WTC11 (cell line): ENCODE measurements around the gene GP2.

Source experiments
- CREM ChIP-seq: sonication (generic); formaldehyde crosslinking; IDR thresholded peaks from 2 replicates; pipeline ENCODE4 v1.8.1; 2022; ENCODE audit warnings: mild to moderate bottlenecking, missing genetic modification reagents, moderate library complexity
- TF ChIP-seq, protein P1 (sequence below): fragments of 200-600 bp; IDR thresholded peaks from 2 replicates; pipeline ENCODE4 v1.8.0; 2022; ENCODE audit warnings: antibody characterized with exemption
- TF ChIP-seq, protein P2 (sequence below): sonication (generic); formaldehyde crosslinking; IDR thresholded peaks from 2 replicates; pipeline ENCODE4 v1.8.1; 2022; ENCODE audit warnings: low read depth, missing genetic modification reagents, borderline replicate concordance
- TF ChIP-seq, protein P3 (sequence below): sonication (generic); formaldehyde crosslinking; IDR thresholded peaks from 2 replicates; pipeline ENCODE4 v1.8.1; 2023; ENCODE audit warnings: mild to moderate bottlenecking, moderate library complexity, missing genetic modification reagents

DNA sequence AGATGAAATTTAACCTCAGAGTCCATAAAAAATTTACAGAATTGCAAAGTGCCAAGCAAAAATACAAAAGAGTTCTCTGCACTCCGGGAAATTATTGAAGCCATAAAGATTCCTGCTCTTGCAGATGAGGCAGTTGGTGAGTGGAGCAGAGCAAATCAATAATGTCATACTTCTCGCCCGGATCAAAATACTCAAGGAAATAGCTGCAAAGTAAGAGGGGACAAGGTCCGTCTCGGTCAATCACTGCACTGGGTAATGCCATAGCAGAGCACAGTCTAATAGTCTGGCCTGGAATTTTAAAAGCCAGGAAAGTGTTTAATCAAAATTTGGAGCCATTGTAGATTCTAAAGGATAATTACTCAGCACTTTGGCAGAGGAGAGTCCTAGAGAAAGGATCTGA, 58.9 kb downstream of the GP2 start:
- TF ChIP-seq, protein P1, sequence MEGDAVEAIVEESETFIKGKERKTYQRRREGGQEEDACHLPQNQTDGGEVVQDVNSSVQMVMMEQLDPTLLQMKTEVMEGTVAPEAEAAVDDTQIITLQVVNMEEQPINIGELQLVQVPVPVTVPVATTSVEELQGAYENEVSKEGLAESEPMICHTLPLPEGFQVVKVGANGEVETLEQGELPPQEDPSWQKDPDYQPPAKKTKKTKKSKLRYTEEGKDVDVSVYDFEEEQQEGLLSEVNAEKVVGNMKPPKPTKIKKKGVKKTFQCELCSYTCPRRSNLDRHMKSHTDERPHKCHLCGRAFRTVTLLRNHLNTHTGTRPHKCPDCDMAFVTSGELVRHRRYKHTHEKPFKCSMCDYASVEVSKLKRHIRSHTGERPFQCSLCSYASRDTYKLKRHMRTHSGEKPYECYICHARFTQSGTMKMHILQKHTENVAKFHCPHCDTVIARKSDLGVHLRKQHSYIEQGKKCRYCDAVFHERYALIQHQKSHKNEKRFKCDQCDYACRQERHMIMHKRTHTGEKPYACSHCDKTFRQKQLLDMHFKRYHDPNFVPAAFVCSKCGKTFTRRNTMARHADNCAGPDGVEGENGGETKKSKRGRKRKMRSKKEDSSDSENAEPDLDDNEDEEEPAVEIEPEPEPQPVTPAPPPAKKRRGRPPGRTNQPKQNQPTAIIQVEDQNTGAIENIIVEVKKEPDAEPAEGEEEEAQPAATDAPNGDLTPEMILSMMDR = no peak
- TF ChIP-seq, protein P2, sequence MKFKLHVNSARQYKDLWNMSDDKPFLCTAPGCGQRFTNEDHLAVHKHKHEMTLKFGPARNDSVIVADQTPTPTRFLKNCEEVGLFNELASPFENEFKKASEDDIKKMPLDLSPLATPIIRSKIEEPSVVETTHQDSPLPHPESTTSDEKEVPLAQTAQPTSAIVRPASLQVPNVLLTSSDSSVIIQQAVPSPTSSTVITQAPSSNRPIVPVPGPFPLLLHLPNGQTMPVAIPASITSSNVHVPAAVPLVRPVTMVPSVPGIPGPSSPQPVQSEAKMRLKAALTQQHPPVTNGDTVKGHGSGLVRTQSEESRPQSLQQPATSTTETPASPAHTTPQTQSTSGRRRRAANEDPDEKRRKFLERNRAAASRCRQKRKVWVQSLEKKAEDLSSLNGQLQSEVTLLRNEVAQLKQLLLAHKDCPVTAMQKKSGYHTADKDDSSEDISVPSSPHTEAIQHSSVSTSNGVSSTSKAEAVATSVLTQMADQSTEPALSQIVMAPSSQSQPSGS (CRISPR knock-in tag) = no peak
- TF ChIP-seq CREM (CRISPR knock-in tag) = no peak
- TF ChIP-seq, protein P3, sequence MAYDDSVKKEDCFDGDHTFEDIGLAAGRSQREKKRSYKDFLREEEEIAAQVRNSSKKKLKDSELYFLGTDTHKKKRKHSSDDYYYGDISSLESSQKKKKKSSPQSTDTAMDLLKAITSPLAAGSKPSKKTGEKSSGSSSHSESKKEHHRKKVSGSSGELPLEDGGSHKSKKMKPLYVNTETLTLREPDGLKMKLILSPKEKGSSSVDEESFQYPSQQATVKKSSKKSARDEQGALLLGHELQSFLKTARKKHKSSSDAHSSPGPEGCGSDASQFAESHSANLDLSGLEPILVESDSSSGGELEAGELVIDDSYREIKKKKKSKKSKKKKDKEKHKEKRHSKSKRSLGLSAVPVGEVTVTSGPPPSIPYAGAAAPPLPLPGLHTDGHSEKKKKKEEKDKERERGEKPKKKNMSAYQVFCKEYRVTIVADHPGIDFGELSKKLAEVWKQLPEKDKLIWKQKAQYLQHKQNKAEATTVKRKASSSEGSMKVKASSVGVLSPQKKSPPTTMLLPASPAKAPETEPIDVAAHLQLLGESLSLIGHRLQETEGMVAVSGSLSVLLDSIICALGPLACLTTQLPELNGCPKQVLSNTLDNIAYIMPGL (CRISPR knock-in tag) = no peak
